Nucleus accumbens (tissue), 56 donors: ENCODE data around the gene GRM7.

Experiments used
- DNase-seq, 56 donors: peaks; one replicate each; lab custom pipeline; 2025; lab: John Stamatoyannopoulos, UW

GRM7 gene

GRCh38 chr3:7385635-7386034, 524.7 kb downstream of the GRM7 start:
- no peak for DNase-seq

GRCh38 chr3:7388026-7388425, 527.1 kb downstream of the GRM7 start:
- no peak for DNase-seq

- DNase-seq: no peak
Measured at GRCh38 chr3:7392206-7392605, 531.3 kb downstream of the GRM7 start.

GRCh38 chr3:7393944-7394605, 533.2 kb downstream of the GRM7 start:
- DNase-seq: no peak

- DNase-seq: no peak
Measured at GRCh38 chr3:7396534-7396933, 535.6 kb downstream of the GRM7 start.

GRCh38 chr3:7397097-7397496, 536.2 kb downstream of the GRM7 start:
- no peak for DNase-seq

- no peak for DNase-seq
Measured at GRCh38 chr3:7400360-7400759, 539.4 kb downstream of the GRM7 start.

GRCh38 chr3:7401418-7401817, 540.5 kb downstream of the GRM7 start:
- no peak for DNase-seq

GRCh38 chr3:7407107-7407506, 546.2 kb downstream of the GRM7 start:
- DNase-seq: no peak

GRCh38 chr3:7410782-7411181, 549.9 kb downstream of the GRM7 start:
- DNase-seq: no peak

GRCh38 chr3:7421065-7421464, 560.1 kb downstream of the GRM7 start:
- no peak for DNase-seq

- DNase-seq: no peak
Measured at GRCh38 chr3:7423036-7423435, 562.1 kb downstream of the GRM7 start.

GRCh38 chr3:7423995-7424394, 563.1 kb downstream of the GRM7 start:
- DNase-seq: no peak

GRCh38 chr3:7428206-7428718, 567.3 kb downstream of the GRM7 start:
- no peak for DNase-seq

GRCh38 chr3:7432610-7433009, 571.7 kb downstream of the GRM7 start:
- DNase-seq: no peak

- DNase-seq: no peak
Measured at GRCh38 chr3:7433073-7433472, 572.2 kb downstream of the GRM7 start.

GRCh38 chr3:7436542-7436941, 575.6 kb downstream of the GRM7 start:
- no peak for DNase-seq

GRCh38 chr3:7437231-7437630, 576.3 kb downstream of the GRM7 start:
- no peak for DNase-seq

GRCh38 chr3:7439101-7439680, 578.3 kb downstream of the GRM7 start:
- DNase-seq: no peak

GRCh38 chr3:7444886-7445285, 584.0 kb downstream of the GRM7 start:
- no peak for DNase-seq

- DNase-seq: no peak
Measured at GRCh38 chr3:7445331-7445730, 584.4 kb downstream of the GRM7 start.

GRCh38 chr3:7447197-7447769, 586.4 kb downstream of the GRM7 start:
- DNase-seq: no peak
